Mesenchymal stem cell (in vitro differentiated cells and primary cell): ENCODE results near the gene HELT. TPM values are rescaled to one million over a fixed set of nuclear protein-coding genes. Genes with fewer than 3 reads are reported as not detected.

ENCODE experiments used
- DNase-seq: peaks from one replicate; pipeline ENCODE4 v3.0.0-alpha.2; 2013
- H2AFZ ChIP-seq: one replicate; pipeline ENCODE4 v1.6.1; 2013; ENCODE audit warnings: low read depth, mild to moderate bottlenecking, control low read depth, inconsistent platforms, low read length, moderate library complexity
- H2AK5ac ChIP-seq: 2 replicates; pipeline ENCODE4 v1.6.1; 2013; ENCODE audit warnings: low read length, moderate library complexity, mild to moderate bottlenecking, inconsistent platforms; ENCODE audit not compliant: severe bottlenecking
- H2BK120ac ChIP-seq: one replicate; pipeline ENCODE4 v1.6.1; 2013; ENCODE audit warnings: low read depth, mild to moderate bottlenecking, inconsistent platforms, low read length, moderate library complexity
- H2BK12ac ChIP-seq, 2 experiments: one replicate each; pipeline ENCODE4 v1.6.1; 2013; ENCODE audit warnings: inconsistent platforms in 2 of 2, low read length in 2 of 2, mild to moderate bottlenecking in 2 of 2, moderate library complexity in 2 of 2, control low read depth in 1 of 2
- H2BK15ac ChIP-seq: one replicate; pipeline ENCODE4 v1.6.1; 2013; ENCODE audit warnings: mild to moderate bottlenecking, low read depth, inconsistent platforms; ENCODE audit not compliant: poor library complexity, severe bottlenecking
- H2BK5ac ChIP-seq: 2 replicates; pipeline ENCODE4 v1.6.1; 2013; ENCODE audit warnings: low read depth, mild to moderate bottlenecking, low read length, control low read depth, inconsistent platforms; ENCODE audit not compliant: poor library complexity, severe bottlenecking
- H3K14ac ChIP-seq, 2 experiments: one replicate each; pipeline ENCODE4 v1.6.1; 2013; ENCODE audit warnings: inconsistent platforms in 2 of 2, low read length in 2 of 2, control low read depth in 1 of 2, mild to moderate bottlenecking in 1 of 2, moderate library complexity in 1 of 2
- H3K18ac ChIP-seq, 2 experiments: one replicate each; pipeline ENCODE4 v1.6.1; 2013; ENCODE audit warnings: inconsistent platforms in 2 of 2, low read length in 2 of 2, control low read depth in 1 of 2, low read depth in 1 of 2, mild to moderate bottlenecking in 1 of 2
- H3K23ac ChIP-seq, 2 experiments: one replicate each; pipeline ENCODE4 v1.6.1; 2013; ENCODE audit warnings: inconsistent platforms in 2 of 2, low read length in 2 of 2, mild to moderate bottlenecking in 2 of 2, moderate library complexity in 2 of 2, control low read depth in 1 of 2
- H3K27ac ChIP-seq: 2 replicates; pipeline ENCODE4 v1.5.1; 2013; ENCODE audit warnings: mild to moderate bottlenecking, moderate library complexity, low read length, control low read depth, inconsistent platforms; ENCODE audit not compliant: poor library complexity, severe bottlenecking
- H3K27me3 ChIP-seq, 2 experiments: 2 replicates each; pipeline versions ENCODE4 v1.6.1 to v1.7.0; 2013; ENCODE audit warnings: low read length in 2 of 2, mild to moderate bottlenecking in 2 of 2, moderate library complexity in 2 of 2, control low read depth in 1 of 2, inconsistent platforms in 1 of 2; ENCODE audit not compliant: control insufficient read depth in 1 of 2, insufficient read depth in 1 of 2
- H3K36me3 ChIP-seq, 2 experiments: 2 replicates each; pipeline versions ENCODE4 v1.6.1 to v1.7.0; 2013; ENCODE audit warnings: low read length in 2 of 2, control low read depth in 1 of 2, inconsistent platforms in 1 of 2, low read depth in 1 of 2, mild to moderate bottlenecking in 1 of 2; ENCODE audit not compliant: insufficient read depth in 2 of 2, control insufficient read depth in 1 of 2
- H3K4ac ChIP-seq, 2 experiments: one replicate each; pipeline ENCODE4 v1.6.1; 2013; ENCODE audit warnings: inconsistent platforms in 2 of 2, low read length in 2 of 2, mild to moderate bottlenecking in 2 of 2, moderate library complexity in 2 of 2, control low read depth in 1 of 2, low read depth in 1 of 2
- H3K4me1 ChIP-seq: 2 replicates; pipeline ENCODE4 v1.6.1; 2013; ENCODE audit warnings: low read depth, low read length, control low read depth; ENCODE audit not compliant: control insufficient read depth, insufficient read depth
- H3K4me2 ChIP-seq: 2 replicates; pipeline ENCODE4 v1.6.1; 2013; ENCODE audit warnings: low read length, mild to moderate bottlenecking, inconsistent platforms; ENCODE audit not compliant: poor library complexity, severe bottlenecking
- H3K4me3 ChIP-seq, 2 experiments: 2 replicates each; pipeline versions ENCODE4 v1.5.1 to v1.7.0; 2013; ENCODE audit warnings: low read length in 2 of 2, mild to moderate bottlenecking in 2 of 2, control low read depth in 1 of 2, low read depth in 1 of 2; ENCODE audit not compliant: insufficient read depth in 1 of 2
- H3K79me1 ChIP-seq: replicated peaks from 2 replicates; pipeline ENCODE4 v1.6.1; 2013; ENCODE audit warnings: mild to moderate bottlenecking, control low read depth, low read length, inconsistent platforms; ENCODE audit not compliant: poor library complexity, severe bottlenecking
- H3K9ac ChIP-seq: 2 replicates; pipeline ENCODE4 v1.7.0; 2013; ENCODE audit warnings: mild to moderate bottlenecking, low read length, moderate library complexity
- H3K9me3 ChIP-seq: 2 replicates; pipeline ENCODE4 v1.7.0; 2013; ENCODE audit warnings: mild to moderate bottlenecking, low read length; ENCODE audit not compliant: control insufficient read depth
- H4K8ac ChIP-seq: one replicate; pipeline ENCODE4 v1.6.1; 2013; ENCODE audit warnings: inconsistent platforms, mild to moderate bottlenecking, low read length, moderate library complexity
- H4K91ac ChIP-seq: one replicate; pipeline ENCODE4 v1.6.1; 2013; ENCODE audit warnings: mild to moderate bottlenecking, low read length, inconsistent platforms
- WGBS: methylation state at CpG from one replicate; pipeline ENCODE4 v1.1.7; 2013; ENCODE audit warnings: mixed read lengths; 5-methylcytosine and 5-hydroxymethylcytosine counted together
- polyA plus RNA-seq, 2 experiments: library from polyadenylated mRNA; stranded (reverse); fragments of 200-250 nt; gene quantifications; one replicate each; pipeline ENCODE4 v1.2.3, GENCODE V29; 2013

The HELT gene
- polyA plus RNA-seq (2013, experiment 1 of 2) = not detected
- polyA plus RNA-seq (2013, experiment 2 of 2) = not detected

GRCh38 chr4:185017964-185018772 is at the start of gene HELT:
TSS of gene HELT (plus strand) at chr4:185018490. CDS start at chr4:185018929, 439 bp downstream.
- 2% methylated on average over 56 of the region's 58 CpGs for WGBS
- no peak within 1 kb of the TSS for H2BK15ac ChIP-seq
- H3K36me3 ChIP-seq = no peaks in the 10 kb centered on the region
- H3K4ac ChIP-seq = no peak within 1 kb of the TSS
- H3K79me1 ChIP-seq = no peaks in the 10 kb centered on the region
- no peak within 1 kb of the TSS for H3K14ac ChIP-seq
- H4K8ac ChIP-seq = no peak within 1 kb of the TSS
- peaks cover 96 to 100% of the 10 kb centered on the region in 2 experiments for H3K27me3 ChIP-seq
- H2BK120ac ChIP-seq = no peak within 1 kb of the TSS
- H2BK5ac ChIP-seq = no peak within 1 kb of the TSS
- H3K4me3 ChIP-seq = no peak within 1 kb of the TSS
- no peak within 1 kb of the TSS for H2AK5ac ChIP-seq
- peaks cover 31% of the 10 kb centered on the region for H3K4me1 ChIP-seq
- no peak within 1 kb of the TSS for H2AFZ ChIP-seq
- H3K18ac ChIP-seq = no peak within 1 kb of the TSS
- no peak within 1 kb of the TSS for H3K27ac ChIP-seq
- H3K4me2 ChIP-seq = no peak within 1 kb of the TSS
- H3K23ac ChIP-seq = no peak within 1 kb of the TSS
- no peak within 1 kb of the TSS for H2BK12ac ChIP-seq
- no peaks in the 10 kb centered on the region for H3K9me3 ChIP-seq
- no peak within 1 kb of the TSS for H3K9ac ChIP-seq
- H4K91ac ChIP-seq = no peak within 1 kb of the TSS
- DNase-seq = no peak

GRCh38 chr4:184968784-184969201 is 49.5 kb upstream of the HELT start:
- H2BK15ac ChIP-seq = no peak overlapping the region
- H2AFZ ChIP-seq = no peak overlapping the region
- no peak overlapping the region for H3K9ac ChIP-seq
- H3K18ac ChIP-seq = no peak overlapping the region
- no peak overlapping the region for H2BK12ac ChIP-seq
- DNase-seq = no peak
- no peak overlapping the region for H2BK5ac ChIP-seq
- no peak overlapping the region for H2BK120ac ChIP-seq
- H4K91ac ChIP-seq = no peak overlapping the region
- 89% methylated on average over 5 of the region's 5 CpGs for WGBS
- H3K79me1 ChIP-seq = no peaks in the 10 kb centered on the region
- H3K27ac ChIP-seq = no peak overlapping the region
- H3K36me3 ChIP-seq = no peaks in the 10 kb centered on the region
- H3K4me3 ChIP-seq = no peak overlapping the region
- H3K4me1 ChIP-seq = no peaks in the 10 kb centered on the region
- no peak overlapping the region for H4K8ac ChIP-seq
- H3K9me3 ChIP-seq = no peaks in the 10 kb centered on the region
- no peak overlapping the region for H3K14ac ChIP-seq
- no peak overlapping the region for H3K4ac ChIP-seq
- no peak overlapping the region for H2AK5ac ChIP-seq
- no peak overlapping the region for H3K4me2 ChIP-seq
- peaks cover 0 to 3% of the 10 kb centered on the region in 2 experiments for H3K27me3 ChIP-seq
- no peak overlapping the region for H3K23ac ChIP-seq

- Histone ChIP-seq H3K14ac (no peak overlapping the region), H3K4me3 (no peak overlapping the region), H3K9me3 (no peaks in the 10 kb centered on the region), H4K8ac (no peak overlapping the region), H3K36me3 (no peaks in the 10 kb centered on the region), H3K27me3 (peaks cover 0 to 3% of the 10 kb centered on the region in 2 experiments), H3K18ac (no peak overlapping the region), H3K9ac (no peak overlapping the region), H3K79me1 (no peaks in the 10 kb centered on the region), H3K4me1 (no peaks in the 10 kb centered on the region), H3K27ac (no peak overlapping the region), H2BK12ac (no peak overlapping the region), H2AFZ (no peak overlapping the region), H3K4me2 (no peak overlapping the region), H2BK5ac (no peak overlapping the region), H3K23ac (no peak overlapping the region), H4K91ac (no peak overlapping the region), H2BK120ac (no peak overlapping the region), H2AK5ac (no peak overlapping the region), H3K4ac (no peak overlapping the region), H2BK15ac (no peak overlapping the region)
- 83% methylated on average over 5 of the region's 5 CpGs for WGBS
- DNase-seq = no peak
Observed at GRCh38 chr4:184969610-184970009, 48.7 kb upstream of the HELT start.

GRCh38 chr4:184972991-184973390 is 45.3 kb upstream of the HELT start:
- Histone ChIP-seq H2BK12ac (no peak overlapping the region), H3K4ac (no peak overlapping the region), H3K23ac (no peak overlapping the region), H3K14ac (no peak overlapping the region), H3K79me1 (no peaks in the 10 kb centered on the region), H2BK15ac (no peak overlapping the region), H3K4me2 (no peak overlapping the region), H3K36me3 (no peaks in the 10 kb centered on the region), H2AFZ (no peak overlapping the region), H3K18ac (no peak overlapping the region), H4K8ac (no peak overlapping the region), H2BK5ac (no peak overlapping the region), H2BK120ac (no peak overlapping the region), H2AK5ac (no peak overlapping the region), H3K9ac (no peak overlapping the region), H3K27me3 (peaks cover 3 to 6% of the 10 kb centered on the region in 2 experiments), H3K27ac (no peak overlapping the region), H3K9me3 (no peaks in the 10 kb centered on the region), H3K4me1 (no peaks in the 10 kb centered on the region), H4K91ac (no peak overlapping the region), H3K4me3 (no peak overlapping the region)
- WGBS = 86% methylated on average over 7 of the region's 7 CpGs
- no peak for DNase-seq
